Erythroblast (primary cell): ENCODE results near the gene NCK2.

ENCODE experiments used
- GATA1 ChIP-seq: IDR thresholded peaks from 2 replicates; pipeline ENCODE4 v1.6.1; 2011; ENCODE audit warnings: low read depth, mild to moderate bottlenecking, control low read depth, low read length, moderate library complexity
- POLR2A ChIP-seq: IDR thresholded peaks from 2 replicates; pipeline ENCODE4 v1.6.1; 2011; ENCODE audit warnings: mild to moderate bottlenecking, low read length

GRCh38 chr2:105858868-105859693 is 114.4 kb downstream of the NCK2 start:
- TF ChIP-seq POLR2A, result no peak
- TF ChIP-seq GATA1, result no peak
